ENCODE results near the gene DLL4. TPM values are rescaled to one million over a fixed set of nuclear protein-coding genes. Genes with fewer than 3 reads are reported as not detected.

Gene DLL4
- total RNA-seq: 10 to 100 TPM; 18.2 to 31.1 (median 22.6) TPM

DNA sequence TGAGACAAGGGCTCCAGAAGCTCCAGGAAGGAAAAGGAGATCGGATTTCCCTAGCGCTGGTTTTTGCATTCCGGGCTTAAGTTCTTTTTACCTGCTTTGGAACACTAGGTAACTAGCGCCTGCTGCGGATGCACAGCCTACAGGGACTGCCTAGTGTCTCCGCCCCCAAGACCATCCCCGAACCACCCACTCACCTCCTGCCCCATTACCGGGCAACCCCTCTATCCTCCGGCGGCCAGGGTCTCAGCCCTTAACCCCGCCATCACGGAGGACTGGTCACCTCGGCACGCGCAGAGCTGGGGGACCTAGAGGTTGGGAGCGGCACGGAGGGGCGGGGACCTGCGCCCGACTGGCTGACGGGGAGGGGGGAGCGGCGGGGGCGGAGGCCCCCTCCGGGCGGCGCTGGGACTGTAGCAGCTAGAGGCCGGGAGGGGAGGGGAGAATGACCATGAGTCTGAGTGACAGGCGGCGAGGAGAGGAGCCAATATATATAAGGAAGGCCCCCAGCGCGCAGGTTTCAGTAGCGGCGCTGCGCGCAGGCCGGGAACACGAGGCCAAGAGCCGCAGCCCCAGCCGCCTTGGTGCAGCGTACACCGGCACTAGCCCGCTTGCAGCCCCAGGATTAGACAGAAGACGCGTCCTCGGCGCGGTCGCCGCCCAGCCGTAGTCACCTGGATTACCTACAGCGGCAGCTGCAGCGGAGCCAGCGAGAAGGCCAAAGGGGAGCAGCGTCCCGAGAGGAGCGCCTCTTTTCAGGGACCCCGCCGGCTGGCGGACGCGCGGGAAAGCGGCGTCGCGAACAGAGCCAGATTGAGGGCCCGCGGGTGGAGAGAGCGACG, at the start of gene DLL4:
DLL4 (plus strand) TSS at position 520 of the 839 bp plus-strand sequence. CDS start 329 bp downstream, outside the sequence.
- no peaks in the 10 kb centered on the region for H3K9me3 ChIP-seq
- H3K36me3 ChIP-seq: no peaks in the 10 kb centered on the region
- peak within 1 kb of the TSS; percentile 29 to 41 for H3K4me3 ChIP-seq
- peak within 1 kb of the TSS; percentile 45 to 53 for H3K27ac ChIP-seq
- H3K4me1 ChIP-seq: peaks cover 0 to 42% of the 10 kb centered on the region in 2 donors
- intact Hi-C loops (cut with DNase I; ENCODE audit: low total_unique reads): no loop called here
- peaks cover 21 to 44% of the 10 kb centered on the region in 2 donors for H3K27me3 ChIP-seq
- peak; percentile 37 to 72 for DNase-seq
- TF ChIP-seq, protein P1, sequence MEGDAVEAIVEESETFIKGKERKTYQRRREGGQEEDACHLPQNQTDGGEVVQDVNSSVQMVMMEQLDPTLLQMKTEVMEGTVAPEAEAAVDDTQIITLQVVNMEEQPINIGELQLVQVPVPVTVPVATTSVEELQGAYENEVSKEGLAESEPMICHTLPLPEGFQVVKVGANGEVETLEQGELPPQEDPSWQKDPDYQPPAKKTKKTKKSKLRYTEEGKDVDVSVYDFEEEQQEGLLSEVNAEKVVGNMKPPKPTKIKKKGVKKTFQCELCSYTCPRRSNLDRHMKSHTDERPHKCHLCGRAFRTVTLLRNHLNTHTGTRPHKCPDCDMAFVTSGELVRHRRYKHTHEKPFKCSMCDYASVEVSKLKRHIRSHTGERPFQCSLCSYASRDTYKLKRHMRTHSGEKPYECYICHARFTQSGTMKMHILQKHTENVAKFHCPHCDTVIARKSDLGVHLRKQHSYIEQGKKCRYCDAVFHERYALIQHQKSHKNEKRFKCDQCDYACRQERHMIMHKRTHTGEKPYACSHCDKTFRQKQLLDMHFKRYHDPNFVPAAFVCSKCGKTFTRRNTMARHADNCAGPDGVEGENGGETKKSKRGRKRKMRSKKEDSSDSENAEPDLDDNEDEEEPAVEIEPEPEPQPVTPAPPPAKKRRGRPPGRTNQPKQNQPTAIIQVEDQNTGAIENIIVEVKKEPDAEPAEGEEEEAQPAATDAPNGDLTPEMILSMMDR (IDR thresholded peaks at IDR 0.05): no peak
- peak; percentile 67 to 70 for TF ChIP-seq POLR2A (IDR thresholded peaks at IDR 0.05)

DNA sequence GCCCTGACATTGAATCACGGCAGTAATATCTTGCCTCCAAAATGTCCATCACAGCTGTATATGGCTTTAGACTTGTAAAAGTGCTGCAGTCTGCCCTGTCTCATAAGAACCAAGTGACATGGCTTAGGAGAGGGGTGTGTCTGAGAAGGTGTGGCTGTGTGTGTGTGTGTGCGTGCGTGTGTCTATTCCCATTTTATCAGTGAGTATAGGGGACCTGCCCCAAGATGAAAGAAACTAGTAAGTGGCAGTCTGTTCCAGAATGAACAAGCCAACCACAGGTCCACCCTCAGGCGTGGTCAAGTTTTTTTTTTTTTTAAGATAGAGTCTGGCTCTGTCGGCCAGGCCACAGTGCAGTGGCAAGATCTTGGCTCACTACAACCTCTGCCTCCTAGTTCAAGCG, 49.5 kb upstream of the DLL4 start:
- Histone ChIP-seq H3K9me3 (no peaks in the 10 kb centered on the region), H3K4me1 (no peaks in the 10 kb centered on the region), H3K27me3 (no peaks in the 10 kb centered on the region), H3K27ac (no peak overlapping the region), H3K4me3 (no peak overlapping the region), H3K36me3 (no peaks in the 10 kb centered on the region)
- DNase-seq: no peak
- intact Hi-C loops (cut with DNase I; ENCODE audit: low total_unique reads): no loop called here
- no peak for TF ChIP-seq POLR2A (IDR thresholded peaks at IDR 0.05)

DNA sequence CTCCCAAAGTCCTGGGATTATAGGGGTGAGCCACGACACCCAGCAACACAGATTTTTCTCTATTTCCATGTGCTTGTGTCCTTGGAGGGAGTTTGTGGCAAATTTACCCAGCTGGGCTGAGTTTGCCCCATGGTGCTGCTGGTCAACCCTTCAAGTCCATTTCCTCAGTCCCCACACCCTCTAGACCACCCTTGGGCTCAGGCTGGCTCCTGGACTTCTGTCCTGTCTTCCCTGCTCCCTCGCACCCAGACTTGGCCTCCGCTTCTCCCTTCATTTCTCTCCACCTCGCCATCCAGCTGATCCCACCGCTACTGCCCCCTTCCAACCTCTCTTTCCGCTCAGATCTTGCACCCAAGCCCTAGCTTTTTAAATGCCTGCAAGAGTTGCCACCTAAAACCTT, 47.8 kb upstream of the DLL4 start:
- Histone ChIP-seq H3K4me1 (no peaks in the 10 kb centered on the region), H3K4me3 (no peak overlapping the region), H3K36me3 (no peaks in the 10 kb centered on the region), H3K27ac (no peak overlapping the region), H3K9me3 (no peaks in the 10 kb centered on the region), H3K27me3 (no peaks in the 10 kb centered on the region)
- TF ChIP-seq, protein P1 (IDR thresholded peaks at IDR 0.05): no peak
- TF ChIP-seq POLR2A (IDR thresholded peaks at IDR 0.05): no peak
- intact Hi-C loops (cut with DNase I; ENCODE audit: low total_unique reads): no loop called here
- DNase-seq: no peak

DNA sequence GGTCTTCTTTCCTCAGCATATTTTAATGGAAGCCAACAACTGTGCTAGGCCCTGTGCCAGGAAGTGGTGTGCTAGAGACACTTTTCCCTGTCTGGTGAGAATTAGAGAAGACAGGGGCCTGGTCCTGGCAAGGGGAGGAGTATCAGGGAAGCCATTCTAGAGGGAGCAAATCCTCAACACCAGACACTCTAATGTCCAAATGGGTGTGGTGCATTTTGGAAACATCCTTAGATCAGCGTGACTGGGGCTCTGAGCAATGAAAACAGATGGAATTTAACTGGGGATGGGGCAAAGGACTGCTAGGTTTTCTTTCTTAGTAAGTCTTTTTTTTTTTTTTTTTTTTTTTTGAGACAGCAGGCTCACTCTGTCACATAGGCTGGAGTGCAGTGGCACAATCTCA, 42.6 kb upstream of the DLL4 start:
- intact Hi-C loops (cut with DNase I; ENCODE audit: low total_unique reads): no loop called here

DNA sequence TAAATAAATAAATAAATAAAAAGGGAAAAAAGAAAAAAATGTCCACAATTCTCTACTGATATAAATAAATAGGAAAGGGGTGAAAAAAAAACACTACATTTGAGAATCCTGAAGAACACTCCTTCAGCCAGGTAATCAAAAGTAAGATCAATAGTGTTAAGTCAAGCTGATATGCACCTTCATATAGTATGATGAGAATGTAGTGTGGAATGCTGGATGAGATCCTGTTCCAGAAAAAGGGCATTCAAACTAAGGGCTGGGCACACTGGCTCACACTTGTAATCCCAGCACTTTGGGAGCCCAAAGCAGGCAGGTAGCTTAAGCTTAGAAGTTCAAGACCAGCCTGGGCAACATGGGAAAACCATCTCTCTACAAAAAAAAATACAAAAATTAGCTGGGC, 40.0 kb upstream of the DLL4 start:
- DNase-seq: no peak
- no peaks in the 10 kb centered on the region for H3K4me1 ChIP-seq
- intact Hi-C loops (cut with DNase I; ENCODE audit: low total_unique reads): no loop called here
- H3K27ac ChIP-seq: no peak overlapping the region
- no peaks in the 10 kb centered on the region for H3K27me3 ChIP-seq
- H3K4me3 ChIP-seq: no peak overlapping the region
- no peaks in the 10 kb centered on the region for H3K9me3 ChIP-seq
- TF ChIP-seq, protein P1 (IDR thresholded peaks at IDR 0.05): no peak
- TF ChIP-seq POLR2A (IDR thresholded peaks at IDR 0.05): no peak
- no peaks in the 10 kb centered on the region for H3K36me3 ChIP-seq

More for the DNA sequence above, 42.6 kb upstream of the DLL4 start:
- no peak for TF ChIP-seq POLR2A (IDR thresholded peaks at IDR 0.05)
- TF ChIP-seq, protein P1 (IDR thresholded peaks at IDR 0.05): no peak
- no peaks in the 10 kb centered on the region for H3K36me3 ChIP-seq
- H3K27me3 ChIP-seq: no peaks in the 10 kb centered on the region
- H3K4me3 ChIP-seq: no peak overlapping the region
- no peak overlapping the region for H3K27ac ChIP-seq
- no peak for DNase-seq
- H3K4me1 ChIP-seq: no peaks in the 10 kb centered on the region
- no peaks in the 10 kb centered on the region for H3K9me3 ChIP-seq

Data from uterus (tissue), 4 donors.